Fibroblast of mammary gland (primary cell): ENCODE results near the gene SMCHD1.
"Not testable (repeated sequence)": the region's sequence is repeated elsewhere in the genome, so short reads cannot be mapped to it uniquely, and the experiment has no call there.

Experiments
- DNase-seq: peaks from one replicate; pipeline ENCODE4 v3.0.0-alpha.2; 2010; ENCODE audit warnings: low read depth
- H3K4me3 ChIP-seq: 2 replicates; pipeline ENCODE4 v1.5.1; 2011; ENCODE audit warnings: low read depth, mild to moderate bottlenecking, low read length, moderate library complexity; ENCODE audit not compliant: control insufficient read depth
- CTCF ChIP-seq: conservative IDR thresholded peaks from 2 replicates; pipeline ENCODE4 v1.5.1; 2011; ENCODE audit warnings: low read depth, low read length, inconsistent platforms; ENCODE audit not compliant: control insufficient read depth, insufficient read depth

The SMCHD1 gene

GRCh38 chr18:2823966-2824365 lies 168.4 kb downstream of the SMCHD1 start:
- DNase-seq = no peak
- TF ChIP-seq CTCF = no peak

GRCh38 chr18:2824865-2825264 lies 169.3 kb downstream of the SMCHD1 start:
- H3K4me3 ChIP-seq = no peak overlapping the region
- no peak for TF ChIP-seq CTCF
- no peak for DNase-seq

More at GRCh38 chr18:2823966-2824365, 168.4 kb downstream of the SMCHD1 start:
- no peak overlapping the region for H3K4me3 ChIP-seq

DNA sequence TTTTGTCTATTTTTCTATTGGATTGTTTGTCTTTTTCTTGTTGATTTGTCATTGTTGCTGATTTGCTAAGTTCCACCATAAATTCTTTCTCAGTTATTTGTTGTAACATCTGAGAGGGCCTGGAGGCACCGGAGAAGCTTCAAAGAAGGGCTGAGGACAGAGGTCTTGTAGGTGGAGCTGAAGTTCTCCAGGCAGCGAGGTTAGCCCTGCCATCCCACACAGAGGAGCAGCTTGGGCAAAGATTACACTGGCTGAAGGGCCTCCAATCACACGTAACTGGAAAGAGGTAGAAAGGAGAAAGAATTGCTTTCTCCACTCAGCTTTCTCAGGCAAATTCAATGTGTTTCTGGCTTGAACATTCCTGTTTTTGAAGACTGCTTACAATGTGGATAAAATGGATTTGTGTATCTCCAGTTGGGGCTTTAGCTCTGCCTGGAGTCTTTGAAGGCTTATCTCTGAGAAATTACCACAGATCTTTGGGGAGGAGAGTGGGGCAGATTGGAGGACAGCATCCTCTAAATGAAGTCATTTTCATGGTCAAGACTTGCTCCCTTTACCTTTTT lies 170.2 kb downstream of the SMCHD1 start:
- TF ChIP-seq CTCF = no peak
- H3K4me3 ChIP-seq = no peak overlapping the region
- DNase-seq = no peak

- no peak for TF ChIP-seq CTCF
- no peak overlapping the region for H3K4me3 ChIP-seq
- DNase-seq = peak; percentile 62
Measured at GRCh38 chr18:2826581-2826980, 171.1 kb downstream of the SMCHD1 start.

DNA sequence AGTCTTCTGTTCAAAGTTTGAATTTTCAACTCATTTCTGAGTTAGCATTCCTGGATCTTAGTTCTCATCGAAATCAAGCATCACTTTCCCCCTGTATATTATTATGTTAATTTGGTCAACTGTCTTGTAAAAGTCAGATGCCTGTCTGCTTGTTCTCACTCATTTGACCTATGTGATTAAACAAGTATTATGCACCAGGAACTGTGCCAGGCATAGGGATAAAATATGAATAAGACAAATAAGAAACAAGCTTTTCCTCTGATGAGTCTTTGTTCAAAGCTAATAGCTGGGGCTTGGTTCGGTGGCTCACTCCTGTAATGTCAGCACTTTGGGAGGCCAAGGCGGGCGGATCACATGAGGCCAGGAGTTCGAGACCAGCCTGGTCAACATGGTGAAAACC lies 171.5 kb downstream of the SMCHD1 start:
- DNase-seq = peak; percentile 41
- no peak overlapping the region for H3K4me3 ChIP-seq
- TF ChIP-seq CTCF = no peak

DNA sequence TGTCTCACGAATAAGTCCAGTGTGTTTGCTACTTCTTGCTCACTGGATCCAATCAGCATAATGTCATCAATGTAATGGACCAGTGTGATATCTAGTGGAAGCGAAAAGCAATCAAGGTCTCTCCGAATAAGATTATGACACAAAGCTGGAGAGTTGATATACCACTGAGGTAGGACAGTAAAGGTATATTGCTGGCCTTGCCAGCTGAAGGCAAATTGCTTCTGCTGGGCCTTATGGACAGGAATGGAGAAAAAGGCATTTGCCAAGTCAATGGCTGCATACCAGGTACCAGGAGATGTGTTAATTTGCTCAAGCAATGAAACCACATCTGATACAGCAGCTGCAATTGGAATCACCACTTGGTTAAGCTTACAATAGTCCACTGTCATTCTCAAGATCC lies 180.6 kb downstream of the SMCHD1 start:
- not testable (repeated sequence) for DNase-seq, H3K4me3 ChIP-seq

DNA sequence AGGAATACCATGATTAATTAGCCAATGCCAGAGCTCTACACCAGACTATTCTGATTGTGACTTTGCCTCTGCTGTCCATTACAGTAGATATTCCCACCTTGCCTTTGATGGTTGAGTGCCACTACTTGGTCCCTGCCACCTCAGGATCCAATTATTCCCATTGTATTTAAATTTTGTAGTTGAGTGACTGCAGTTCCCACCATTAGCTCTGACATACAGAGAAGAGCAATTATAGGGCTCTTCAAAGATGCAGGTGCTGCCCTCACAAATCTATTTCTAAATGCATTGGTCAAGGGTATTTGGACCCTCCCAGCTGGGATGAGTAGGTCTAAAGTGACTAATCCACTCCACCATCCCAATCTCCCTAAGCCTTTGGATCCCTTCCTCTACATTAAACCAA lies 181.8 kb downstream of the SMCHD1 start:
- H3K4me3 ChIP-seq, DNase-seq: not testable (repeated sequence)

DNA sequence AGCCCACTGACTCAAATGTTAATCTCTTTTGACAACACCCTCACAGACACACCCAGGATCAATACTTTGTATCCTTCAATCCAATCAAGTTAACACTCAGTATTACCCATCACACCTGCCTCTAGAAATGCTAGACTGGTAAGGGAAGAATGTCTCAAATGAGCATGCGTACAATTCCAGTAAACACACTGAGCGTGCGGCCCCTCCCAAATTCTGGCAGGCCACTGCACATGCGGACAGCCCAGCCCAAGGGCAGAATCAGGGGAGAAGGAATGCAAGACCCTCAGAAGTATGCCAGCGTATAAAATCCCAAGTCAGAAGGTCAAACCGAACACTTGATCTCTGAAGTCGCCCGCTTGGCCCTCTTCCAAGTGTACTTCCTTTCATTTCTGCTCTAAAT lies 183.7 kb downstream of the SMCHD1 start:
- no peak overlapping the region for H3K4me3 ChIP-seq
- TF ChIP-seq CTCF = no peak
- DNase-seq = no peak
